GM06990 (cell line): ENCODE results near the gene CHD6.

Experiments used
- DNase-seq: peaks from one replicate; pipeline ENCODE4 v3.0.0-alpha.2; 2011; ENCODE audit not compliant: insufficient read length; ENCODE audit errors: extremely low read depth
- H3K27me3 ChIP-seq: replicated peaks from 2 replicates; pipeline ENCODE4 v1.6.0; 2011; ENCODE audit warnings: low read length; ENCODE audit not compliant: control insufficient read depth, insufficient read depth
- H3K36me3 ChIP-seq: 2 replicates; pipeline ENCODE4 v1.5.1; 2011; ENCODE audit warnings: low read length; ENCODE audit not compliant: control insufficient read depth, insufficient read depth
- H3K4me3 ChIP-seq: replicated peaks from 2 replicates; pipeline ENCODE4 v1.5.1; 2011; ENCODE audit warnings: low read depth, mild to moderate bottlenecking, control low read depth, low read length
- CTCF ChIP-seq: IDR thresholded peaks from 2 replicates; pipeline ENCODE4 v1.5.1; 2011; ENCODE audit warnings: low read length, control low read depth, mild to moderate bottlenecking, inconsistent platforms; ENCODE audit not compliant: insufficient read depth, poor library complexity, severe bottlenecking

The CHD6 gene

GRCh38 chr20:41627001-41627495 lies 8.9 kb upstream of the CHD6 start:
- Histone ChIP-seq H3K4me3 (no peak overlapping the region), H3K27me3 (no peaks in the 10 kb centered on the region), H3K36me3 (no peaks in the 10 kb centered on the region)
- no peak for TF ChIP-seq CTCF
- DNase-seq, result no peak

DNA sequence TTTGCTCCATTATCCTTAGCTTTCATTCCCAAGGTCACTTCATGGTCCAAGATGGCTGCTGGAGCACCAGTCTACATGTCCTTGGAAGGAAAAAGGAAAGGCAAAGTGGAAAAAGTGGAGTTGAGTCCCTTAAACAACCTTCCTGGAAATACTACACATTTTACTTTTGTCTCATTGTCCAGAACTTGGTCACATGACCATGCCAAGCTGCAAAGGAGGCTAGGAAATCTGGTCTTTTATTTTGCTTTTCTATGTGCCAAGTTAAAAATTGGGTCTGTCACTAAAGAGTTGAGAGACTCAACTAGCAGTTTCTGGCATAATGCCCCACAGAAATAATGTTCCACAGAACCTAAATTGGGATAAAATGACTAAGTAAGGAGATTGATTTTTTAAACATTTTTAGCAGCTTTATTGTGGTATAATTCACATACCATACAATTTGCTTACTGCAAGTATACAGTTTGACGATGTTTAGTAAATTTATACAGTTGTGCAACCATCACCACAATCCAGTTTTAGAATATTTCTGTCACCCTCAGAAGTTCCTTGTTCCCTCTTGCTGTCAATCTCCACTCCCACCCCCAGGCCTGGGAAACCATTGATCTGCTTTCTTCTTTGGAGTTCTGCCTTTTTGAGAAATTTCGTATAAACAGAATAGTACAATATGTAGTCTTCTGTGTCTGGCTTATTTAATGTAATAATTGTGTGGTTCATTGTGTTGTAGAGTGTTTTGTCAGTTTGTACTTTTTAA lies 5.6 kb upstream of the CHD6 start:
- no peak overlapping the region for H3K4me3 ChIP-seq
- H3K36me3 ChIP-seq, result no peaks in the 10 kb centered on the region
- no peak for TF ChIP-seq CTCF
- H3K27me3 ChIP-seq, result no peaks in the 10 kb centered on the region
- no peak for DNase-seq

GRCh38 chr20:41622584-41622983 lies 4.4 kb upstream of the CHD6 start:
- Histone ChIP-seq H3K36me3 (no peaks in the 10 kb centered on the region), H3K4me3 (no peak overlapping the region), H3K27me3 (no peaks in the 10 kb centered on the region)
- TF ChIP-seq CTCF, result no peak
- no peak for DNase-seq

- no peak for DNase-seq
- TF ChIP-seq CTCF, result no peak
- no peaks in the 10 kb centered on the region for H3K36me3 ChIP-seq
- H3K4me3 ChIP-seq, result no peak overlapping the region
- no peaks in the 10 kb centered on the region for H3K27me3 ChIP-seq
Observed at GRCh38 chr20:41621971-41622370, 3.8 kb upstream of the CHD6 start.

GRCh38 chr20:41621421-41621820 lies 3.2 kb upstream of the CHD6 start:
- no peaks in the 10 kb centered on the region for H3K27me3 ChIP-seq
- DNase-seq, result no peak

More at GRCh38 chr20:41621421-41621820, 3.2 kb upstream of the CHD6 start:
- no peak overlapping the region for H3K4me3 ChIP-seq
- no peak for TF ChIP-seq CTCF
- no peaks in the 10 kb centered on the region for H3K36me3 ChIP-seq
